Mesothelial cell of epicardium (in vitro differentiated cells): ENCODE measurements around the gene BCL11B. TPM values are rescaled to one million over a fixed set of nuclear protein-coding genes. Genes with fewer than 3 reads are reported as not detected.

Experiments used
- DNase-seq, 2 experiments: peaks; one replicate each; pipeline ENCODE4 v3.0.0; 2021; ENCODE audit warnings: low spot score in 2 of 2; ENCODE audit not compliant: unreplicated experiment in 2 of 2
- H3K27ac Mint-ChIP-seq: 2 replicates; pipeline ENCODE4 v1.8.0; 2021; ENCODE audit warnings: mixed read lengths
- H3K27me3 Mint-ChIP-seq: 2 replicates; pipeline ENCODE4 v1.8.0; 2021; ENCODE audit warnings: low read depth, mixed read lengths
- H3K36me3 Mint-ChIP-seq: 2 replicates; pipeline ENCODE4 v1.8.0; 2021; ENCODE audit warnings: mixed read lengths
- H3K4me1 Mint-ChIP-seq: 2 replicates; pipeline ENCODE4 v1.8.0; 2021; ENCODE audit warnings: mixed read lengths
- H3K4me3 Mint-ChIP-seq: 2 replicates; pipeline ENCODE4 v1.8.0; 2021; ENCODE audit warnings: mild to moderate bottlenecking, moderate library complexity, mixed read lengths
- H3K9me3 Mint-ChIP-seq: 2 replicates; pipeline ENCODE4 v1.8.0; 2021; ENCODE audit warnings: mixed read lengths
- CTCF ChIP-seq: fragments of 200-600 bp; sonication (generic); IDR thresholded peaks from one replicate; pipeline ENCODE4 v1.5.0; 2021; ENCODE audit warnings: antibody characterized with exemption; ENCODE audit not compliant: unreplicated experiment
- total RNA-seq: library from RNA; stranded (reverse); gene quantifications from 3 replicates; pipeline ENCODE4 v1.2.1, GENCODE V29; 2021

The BCL11B gene
- total RNA-seq, 1 donor from 2014 or later: 11.8 TPM

GRCh38 chr14:99318091-99318958, 46.3 kb upstream of the BCL11B start:
- H3K36me3 Mint-ChIP-seq: no peaks in the 10 kb centered on the region
- no peak for TF ChIP-seq CTCF
- H3K27me3 Mint-ChIP-seq: no peaks in the 10 kb centered on the region
- no peak for DNase-seq
- no peak overlapping the region for H3K4me3 Mint-ChIP-seq
- H3K9me3 Mint-ChIP-seq: no peaks in the 10 kb centered on the region
- H3K27ac Mint-ChIP-seq: no peak overlapping the region
- peaks cover 10% of the 10 kb centered on the region for H3K4me1 Mint-ChIP-seq

GRCh38 chr14:99317231-99318090, 45.5 kb upstream of the BCL11B start:
- DNase-seq: no peak
- peaks cover 10% of the 10 kb centered on the region for H3K4me1 Mint-ChIP-seq
- H3K4me3 Mint-ChIP-seq: no peak overlapping the region

GRCh38 chr14:99316281-99317163, 44.5 kb upstream of the BCL11B start:
- H3K4me1 Mint-ChIP-seq: peaks cover 7% of the 10 kb centered on the region

More at GRCh38 chr14:99317231-99318090, 45.5 kb upstream of the BCL11B start:
- H3K27me3 Mint-ChIP-seq: no peaks in the 10 kb centered on the region
- no peak for TF ChIP-seq CTCF
- no peaks in the 10 kb centered on the region for H3K36me3 Mint-ChIP-seq
- no peak overlapping the region for H3K27ac Mint-ChIP-seq
- no peaks in the 10 kb centered on the region for H3K9me3 Mint-ChIP-seq

GRCh38 chr14:99315197-99315596, 43.2 kb upstream of the BCL11B start:
- H3K9me3 Mint-ChIP-seq: peaks cover 9% of the 10 kb centered on the region
- H3K4me1 Mint-ChIP-seq: no peaks in the 10 kb centered on the region
- H3K27ac Mint-ChIP-seq: no peak overlapping the region
- H3K27me3 Mint-ChIP-seq: no peaks in the 10 kb centered on the region
- no peak for TF ChIP-seq CTCF
- DNase-seq: no peak
- H3K4me3 Mint-ChIP-seq: no peak overlapping the region
- H3K36me3 Mint-ChIP-seq: no peaks in the 10 kb centered on the region

More at GRCh38 chr14:99316281-99317163, 44.5 kb upstream of the BCL11B start:
- Mint-ChIP-seq H3K4me3 (no peak overlapping the region), H3K27ac (no peak overlapping the region), H3K27me3 (no peaks in the 10 kb centered on the region), H3K36me3 (no peaks in the 10 kb centered on the region), H3K9me3 (no peaks in the 10 kb centered on the region)
- no peak for DNase-seq
- no peak for TF ChIP-seq CTCF

GRCh38 chr14:99314623-99315022, 42.6 kb upstream of the BCL11B start:
- Mint-ChIP-seq H3K9me3 (peaks cover 12% of the 10 kb centered on the region), H3K36me3 (no peaks in the 10 kb centered on the region), H3K27ac (no peak overlapping the region), H3K4me1 (no peaks in the 10 kb centered on the region), H3K4me3 (no peak overlapping the region), H3K27me3 (no peaks in the 10 kb centered on the region)
- DNase-seq: no peak
- TF ChIP-seq CTCF: no peak
